ENCODE data around the gene TMEM208. TPM values are rescaled to one million over a fixed set of nuclear protein-coding genes. Genes with fewer than 3 reads are reported as not detected.
A peak's percentile ranks its signal among the peaks of the same experiment; 100 is the strongest.

TMEM208 gene
- total and polyA plus RNA-seq, 2 of the 8 experiments (the other 6 are each of a cell fraction or from before 2014, with no cell fraction given) = 37.7 to 100.0 TPM

GRCh38 chr16:67183627-67184452 is 43.1 kb upstream of the TMEM208 start, which contains the start of gene MATCAP1 (continued):
- TF ChIP-seq RAD21 (IDR thresholded peaks at IDR 0.05 in 1 of 2, conservative IDR thresholded peaks at IDR 0.05 in 1 of 2; ENCODE audit: low read depth in 2 of 2, low read length in 2 of 2) (no peak), KDM5A (IDR thresholded peaks at IDR 0.05; ENCODE audit: low read length) (no peak), CHD1 (IDR thresholded peaks at IDR 0.05; ENCODE audit: low read depth, low read length) (no peak), TAF1 (IDR thresholded peaks at IDR 0.05; ENCODE audit: low read depth, low read length) (peak; percentile 62), BRCA1 (IDR thresholded peaks at IDR 0.05; ENCODE audit: low read depth, low read length) (no peak), RXRA (IDR thresholded peaks at IDR 0.05; ENCODE audit: insufficient read depth, low read depth, low read length) (no peak), E2F6 (IDR thresholded peaks at IDR 0.05) (0 out of 2 replicates have a peak, but pooled peaks have one; percentile 22), TEAD4 (IDR thresholded peaks at IDR 0.05; ENCODE audit: low read depth, low read length) (no peak), YY1 (IDR thresholded peaks at IDR 0.05; ENCODE audit: low read depth, low read length) (no peak), PHF8 (conservative IDR thresholded peaks at IDR 0.05; ENCODE audit: low read depth, low read length) (peak; percentile 86), CHD2 (IDR thresholded peaks at IDR 0.05; ENCODE audit: low read length) (peak; percentile 88), GABPA (IDR thresholded peaks at IDR 0.05; ENCODE audit: borderline replicate concordance, insufficient read depth, low read length) (no peak), KDM4A (IDR thresholded peaks at IDR 0.05; ENCODE audit: low read depth, low read length, severe bottlenecking) (peak; percentile 64), RNF2 (IDR thresholded peaks at IDR 0.05; ENCODE audit: borderline replicate concordance, low read depth, low read length, missing control alignments, poor library complexity, severe bottlenecking) (no peak), BCL11A (IDR thresholded peaks at IDR 0.05; ENCODE audit: low read depth in 2 of 2, low read length in 2 of 2) (no peak), CREB1 (IDR thresholded peaks at IDR 0.05) (peak; percentile 95), SAP30 (IDR thresholded peaks at IDR 0.05; ENCODE audit: insufficient read depth, insufficient replicate concordance, low read length) (no peak)
- TF ChIP-seq, protein P1, sequence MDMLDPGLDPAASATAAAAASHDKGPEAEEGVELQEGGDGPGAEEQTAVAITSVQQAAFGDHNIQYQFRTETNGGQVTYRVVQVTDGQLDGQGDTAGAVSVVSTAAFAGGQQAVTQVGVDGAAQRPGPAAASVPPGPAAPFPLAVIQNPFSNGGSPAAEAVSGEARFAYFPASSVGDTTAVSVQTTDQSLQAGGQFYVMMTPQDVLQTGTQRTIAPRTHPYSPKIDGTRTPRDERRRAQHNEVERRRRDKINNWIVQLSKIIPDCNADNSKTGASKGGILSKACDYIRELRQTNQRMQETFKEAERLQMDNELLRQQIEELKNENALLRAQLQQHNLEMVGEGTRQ (IDR thresholded peaks at IDR 0.05; ENCODE audit: low read length) = no peak
- TF ChIP-seq, protein P2, sequence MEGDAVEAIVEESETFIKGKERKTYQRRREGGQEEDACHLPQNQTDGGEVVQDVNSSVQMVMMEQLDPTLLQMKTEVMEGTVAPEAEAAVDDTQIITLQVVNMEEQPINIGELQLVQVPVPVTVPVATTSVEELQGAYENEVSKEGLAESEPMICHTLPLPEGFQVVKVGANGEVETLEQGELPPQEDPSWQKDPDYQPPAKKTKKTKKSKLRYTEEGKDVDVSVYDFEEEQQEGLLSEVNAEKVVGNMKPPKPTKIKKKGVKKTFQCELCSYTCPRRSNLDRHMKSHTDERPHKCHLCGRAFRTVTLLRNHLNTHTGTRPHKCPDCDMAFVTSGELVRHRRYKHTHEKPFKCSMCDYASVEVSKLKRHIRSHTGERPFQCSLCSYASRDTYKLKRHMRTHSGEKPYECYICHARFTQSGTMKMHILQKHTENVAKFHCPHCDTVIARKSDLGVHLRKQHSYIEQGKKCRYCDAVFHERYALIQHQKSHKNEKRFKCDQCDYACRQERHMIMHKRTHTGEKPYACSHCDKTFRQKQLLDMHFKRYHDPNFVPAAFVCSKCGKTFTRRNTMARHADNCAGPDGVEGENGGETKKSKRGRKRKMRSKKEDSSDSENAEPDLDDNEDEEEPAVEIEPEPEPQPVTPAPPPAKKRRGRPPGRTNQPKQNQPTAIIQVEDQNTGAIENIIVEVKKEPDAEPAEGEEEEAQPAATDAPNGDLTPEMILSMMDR (IDR thresholded peaks at IDR 0.05; ENCODE audit: control extremely low read depth in 1 of 3, insufficient read depth in 1 of 3, low read depth in 1 of 3, low read length in 3 of 3) = no peak
